T-helper 17 cell (primary cell): ENCODE data around the gene ELL2. TPM values are rescaled to one million over a fixed set of nuclear protein-coding genes. Genes with fewer than 3 reads are reported as not detected.

Source experiments
- ATAC-seq: fragments of 150-1000 bp; cut with Tn5 transposase; 2 replicates; pipeline ENCODE4 v1.10.0; 2021; ENCODE audit warnings: mild to moderate bottlenecking, moderate library complexity
- DNase-seq, 3 donors: peaks; one replicate each; pipeline versions ENCODE4 v3.0.0 to v3.0.0-alpha.2; 2020 to 2021
- H3K9me3 ChIP-seq: one replicate; pipeline ENCODE4 v1.7.0; 2013; ENCODE audit warnings: low read length, mild to moderate bottlenecking; ENCODE audit not compliant: control insufficient read depth, poor library complexity, severe bottlenecking
- H3K27ac Mint-ChIP-seq: one replicate; pipeline ENCODE4 v1.8.0; 2022; ENCODE audit warnings: mild to moderate bottlenecking, moderate library complexity, mixed read lengths
- H3K27me3 Mint-ChIP-seq: one replicate; pipeline ENCODE4 v1.8.0; 2022; ENCODE audit warnings: mixed read lengths
- H3K36me3 Mint-ChIP-seq: one replicate; pipeline ENCODE4 v1.8.0; 2022; ENCODE audit warnings: low read depth, mixed read lengths
- H3K4me1 Mint-ChIP-seq: one replicate; pipeline ENCODE4 v1.8.0; 2022; ENCODE audit warnings: mild to moderate bottlenecking, mixed read lengths
- H3K4me3 Mint-ChIP-seq: one replicate; pipeline ENCODE4 v1.8.0; 2022; ENCODE audit warnings: mild to moderate bottlenecking, moderate library complexity, mixed read lengths
- total RNA-seq, 4 donors: library from RNA in 2 of 4; stranded (reverse) in 2 of 4; gene quantifications; one replicate each; pipeline ENCODE4 v1.2.3 and lab custom pipeline; 2022 to 2026

ELL2 gene
- total RNA-seq, 2 donors from 2014 or later: 59.8 to 80.7 TPM

GRCh38 chr5:95958310-95959014 lies 3.2 kb downstream of the ELL2 start:
- Mint-ChIP-seq H3K27ac (peak overlapping the region; percentile 97), H3K27me3 (peaks cover 10% of the 10 kb centered on the region), H3K4me3 (no peak overlapping the region), H3K4me1 (peaks cover 36% of the 10 kb centered on the region), H3K36me3 (peaks cover 5% of the 10 kb centered on the region)
- no peak for ATAC-seq
- H3K9me3 ChIP-seq: no peaks in the 10 kb centered on the region
- DNase-seq: no peak

- no peak for ATAC-seq
- Mint-ChIP-seq H3K36me3 (peaks cover 5% of the 10 kb centered on the region), H3K4me1 (peaks cover 37% of the 10 kb centered on the region), H3K27ac (no peak overlapping the region), H3K27me3 (peaks cover 10% of the 10 kb centered on the region), H3K4me3 (no peak overlapping the region)
- no peak for DNase-seq
- no peaks in the 10 kb centered on the region for H3K9me3 ChIP-seq
These were observed 4.0 kb downstream of the ELL2 start for GRCh38 chr5:95957561-95958203.

GRCh38 chr5:95956900-95957293 lies 4.8 kb downstream of the ELL2 start:
- no peak overlapping the region for H3K27ac Mint-ChIP-seq
- no peak overlapping the region for H3K4me3 Mint-ChIP-seq
- H3K4me1 Mint-ChIP-seq: peaks cover 31% of the 10 kb centered on the region
- no peaks in the 10 kb centered on the region for H3K9me3 ChIP-seq
- peaks cover 10% of the 10 kb centered on the region for H3K27me3 Mint-ChIP-seq
- H3K36me3 Mint-ChIP-seq: peaks cover 5% of the 10 kb centered on the region
- ATAC-seq: no peak
- no peak for DNase-seq

GRCh38 chr5:95956021-95956899 lies 5.4 kb downstream of the ELL2 start:
- DNase-seq (no peak), ATAC-seq (no peak)
- Mint-ChIP-seq H3K36me3 (peaks cover 6% of the 10 kb centered on the region), H3K4me3 (no peak overlapping the region), H3K27me3 (peaks cover 10% of the 10 kb centered on the region), H3K4me1 (peaks cover 29% of the 10 kb centered on the region), H3K27ac (no peak overlapping the region)
- H3K9me3 ChIP-seq: no peaks in the 10 kb centered on the region

- H3K36me3 Mint-ChIP-seq: peaks cover 3% of the 10 kb centered on the region
- DNase-seq (no peak), ATAC-seq (no peak)
- no peaks in the 10 kb centered on the region for H3K9me3 ChIP-seq
- peak overlapping the region; percentile 24 for H3K27ac Mint-ChIP-seq
- no peak overlapping the region for H3K4me3 Mint-ChIP-seq
- H3K27me3 Mint-ChIP-seq: no peaks in the 10 kb centered on the region
- H3K4me1 Mint-ChIP-seq: peaks cover 15% of the 10 kb centered on the region
These were observed 6.9 kb downstream of the ELL2 start for GRCh38 chr5:95954716-95955115.

- no peak for ATAC-seq
- Mint-ChIP-seq H3K27ac (no peak overlapping the region), H3K27me3 (no peaks in the 10 kb centered on the region), H3K36me3 (peaks cover 3% of the 10 kb centered on the region), H3K4me1 (peaks cover 6% of the 10 kb centered on the region), H3K4me3 (no peak overlapping the region)
- H3K9me3 ChIP-seq: no peaks in the 10 kb centered on the region
- no peak for DNase-seq
These were observed 8.5 kb downstream of the ELL2 start for GRCh38 chr5:95953021-95953702.

- no peak overlapping the region for H3K27ac Mint-ChIP-seq
- H3K4me1 Mint-ChIP-seq: peaks cover 6% of the 10 kb centered on the region
- H3K36me3 Mint-ChIP-seq: peaks cover 3% of the 10 kb centered on the region
- no peaks in the 10 kb centered on the region for H3K27me3 Mint-ChIP-seq
- ATAC-seq (no peak), DNase-seq (no peak)
- H3K9me3 ChIP-seq: no peaks in the 10 kb centered on the region
- no peak overlapping the region for H3K4me3 Mint-ChIP-seq
These were observed 9.7 kb downstream of the ELL2 start for GRCh38 chr5:95951916-95952315.

- no peak for ATAC-seq
- DNase-seq: no peak
- H3K9me3 ChIP-seq: peaks cover 2% of the 10 kb centered on the region
- H3K27ac Mint-ChIP-seq: no peak overlapping the region
- H3K36me3 Mint-ChIP-seq: peaks cover 3% of the 10 kb centered on the region
- H3K27me3 Mint-ChIP-seq: no peaks in the 10 kb centered on the region
- H3K4me3 Mint-ChIP-seq: no peak overlapping the region
- H3K4me1 Mint-ChIP-seq: peaks cover 6% of the 10 kb centered on the region
These were observed 11.8 kb downstream of the ELL2 start for GRCh38 chr5:95949810-95950209.

- no peak for DNase-seq
- Mint-ChIP-seq H3K36me3 (peaks cover 3% of the 10 kb centered on the region), H3K4me3 (no peak overlapping the region), H3K27me3 (no peaks in the 10 kb centered on the region), H3K4me1 (peaks cover 4% of the 10 kb centered on the region), H3K27ac (no peak overlapping the region)
- peaks cover 2% of the 10 kb centered on the region for H3K9me3 ChIP-seq
- ATAC-seq: no peak
These were observed 13.0 kb downstream of the ELL2 start for GRCh38 chr5:95948631-95949030.

GRCh38 chr5:95946451-95946850 lies 15.2 kb downstream of the ELL2 start:
- peaks cover 2% of the 10 kb centered on the region for H3K9me3 ChIP-seq
- Mint-ChIP-seq H3K36me3 (no peaks in the 10 kb centered on the region), H3K27me3 (no peaks in the 10 kb centered on the region), H3K27ac (no peak overlapping the region), H3K4me3 (no peak overlapping the region), H3K4me1 (no peaks in the 10 kb centered on the region)
- DNase-seq: no peak
- ATAC-seq: no peak

- no peaks in the 10 kb centered on the region for H3K27me3 Mint-ChIP-seq
- ATAC-seq (no peak), DNase-seq (no peak)
- H3K27ac Mint-ChIP-seq: no peak overlapping the region
- no peaks in the 10 kb centered on the region for H3K4me1 Mint-ChIP-seq
- no peaks in the 10 kb centered on the region for H3K36me3 Mint-ChIP-seq
- H3K4me3 Mint-ChIP-seq: no peak overlapping the region
- H3K9me3 ChIP-seq: peaks cover 2% of the 10 kb centered on the region
These were observed 18.7 kb downstream of the ELL2 start for GRCh38 chr5:95942968-95943367.

- DNase-seq (no peak), ATAC-seq (no peak)
- H3K4me1 Mint-ChIP-seq: no peaks in the 10 kb centered on the region
- no peaks in the 10 kb centered on the region for H3K36me3 Mint-ChIP-seq
- H3K4me3 Mint-ChIP-seq: no peak overlapping the region
- no peaks in the 10 kb centered on the region for H3K27me3 Mint-ChIP-seq
- H3K27ac Mint-ChIP-seq: no peak overlapping the region
- peaks cover 2% of the 10 kb centered on the region for H3K9me3 ChIP-seq
These were observed 19.2 kb downstream of the ELL2 start for GRCh38 chr5:95942414-95942813.

- peaks cover 2% of the 10 kb centered on the region for H3K9me3 ChIP-seq
- ATAC-seq: no peak
- H3K4me1 Mint-ChIP-seq: no peaks in the 10 kb centered on the region
- H3K27me3 Mint-ChIP-seq: no peaks in the 10 kb centered on the region
- no peak for DNase-seq
- no peaks in the 10 kb centered on the region for H3K36me3 Mint-ChIP-seq
- no peak overlapping the region for H3K27ac Mint-ChIP-seq
- H3K4me3 Mint-ChIP-seq: no peak overlapping the region
These were observed 19.9 kb downstream of the ELL2 start for GRCh38 chr5:95941756-95942155.
